Neural cell (in vitro differentiated cells): ENCODE data around the gene CFAP300. TPM values are rescaled to one million over a fixed set of nuclear protein-coding genes. Genes with fewer than 3 reads are reported as not detected.
A peak's percentile ranks its signal among the peaks of the same experiment; 100 is the strongest.

Source experiments
- H2AFZ ChIP-seq: fragments of 200-600, 300-800 bp; sonication (generic), shearing (Covaris generic); 2 replicates; pipeline ENCODE4 v1.6.0; 2014; ENCODE audit warnings: low read depth, mild to moderate bottlenecking, antibody characterized with exemption, low read length, moderate library complexity
- H3F3A ChIP-seq: fragments of 200-600 bp; shearing (Covaris generic); 2 replicates; pipeline ENCODE4 v1.6.1; 2016; ENCODE audit warnings: mild to moderate bottlenecking, moderate library complexity, mixed read lengths, antibody characterized with exemption, low read length; ENCODE audit not compliant: insufficient read depth, poor library complexity, severe bottlenecking
- H3K27ac ChIP-seq: fragments of 200-600, 300-800 bp; sonication (generic), shearing (Covaris generic); 2 replicates; pipeline ENCODE4 v1.5.1; 2014; ENCODE audit warnings: mild to moderate bottlenecking, low read length, moderate library complexity
- H3K27me3 ChIP-seq: fragments of 300-800, 200-600 bp; sonication (generic), shearing (Covaris generic); 2 replicates; pipeline ENCODE4 v1.6.0; 2014; ENCODE audit warnings: mild to moderate bottlenecking, low read depth, low read length, moderate library complexity; ENCODE audit not compliant: insufficient read depth
- H3K36me3 ChIP-seq: fragments of 300-800, 200-600 bp; sonication (generic), shearing (Covaris generic); 2 replicates; pipeline ENCODE4 v1.5.1; 2014; ENCODE audit warnings: mild to moderate bottlenecking, antibody characterized with exemption, low read length, moderate library complexity; ENCODE audit not compliant: insufficient read depth
- H3K4me2 ChIP-seq: fragments of 300-800, 200-600 bp; sonication (generic), shearing (Covaris generic); 2 replicates; pipeline ENCODE4 v1.6.0; 2014; ENCODE audit warnings: mild to moderate bottlenecking, low read length
- H3K4me3 ChIP-seq: fragments of 300-800, 200-600 bp; sonication (generic), shearing (Covaris generic); 2 replicates; pipeline ENCODE4 v1.5.1; 2014; ENCODE audit warnings: mild to moderate bottlenecking, low read length, moderate library complexity
- H3K79me2 ChIP-seq: fragments of 200-600 bp; shearing (Covaris generic); replicated peaks from 2 replicates; pipeline ENCODE4 v1.6.0; 2014; ENCODE audit warnings: mild to moderate bottlenecking, low read length, moderate library complexity; ENCODE audit not compliant: insufficient read depth
- H3K9ac ChIP-seq: fragments of 300-800, 200-600 bp; sonication (generic), shearing (Covaris generic); 2 replicates; pipeline ENCODE4 v1.6.1; 2016; ENCODE audit warnings: mild to moderate bottlenecking, low read length, mixed read lengths
- H3K9me2 ChIP-seq: fragments of 200-600 bp; shearing (Covaris generic); 2 replicates; pipeline ENCODE4 v1.6.1; 2016; ENCODE audit warnings: mild to moderate bottlenecking, low read length, mixed read lengths; ENCODE audit not compliant: insufficient read depth
- H3K9me3 ChIP-seq: fragments of 200-600, 300-800 bp; sonication (generic), shearing (Covaris generic); 2 replicates; pipeline ENCODE4 v1.6.1; 2016; ENCODE audit warnings: mild to moderate bottlenecking, mixed run types, low read length, moderate library complexity, mixed read lengths
- H4K20me1 ChIP-seq: fragments of 200-600 bp; shearing (Covaris generic); 2 replicates; pipeline ENCODE4 v1.6.1; 2016; ENCODE audit warnings: mild to moderate bottlenecking, mixed run types; ENCODE audit not compliant: insufficient read depth
- EP300 ChIP-seq: fragments of 450-650 bp; conservative IDR thresholded peaks from 2 replicates; pipeline ENCODE4 v1.6.1; 2014; ENCODE audit warnings: antibody characterized with exemption, mild to moderate bottlenecking, moderate library complexity; ENCODE audit not compliant: poor library complexity, severe bottlenecking
- EZH2 ChIP-seq: fragments of 200-600, 300-800 bp; shearing (Covaris generic), sonication (generic); IDR thresholded peaks from 2 replicates; pipeline ENCODE4 v1.6.1; 2014; ENCODE audit warnings: antibody characterized with exemption, low read length, borderline replicate concordance, mild to moderate bottlenecking; ENCODE audit not compliant: insufficient read depth, poor library complexity, severe bottlenecking
- MXI1 ChIP-seq: fragments of 450-650 bp; conservative IDR thresholded peaks from 2 replicates; pipeline ENCODE4 v1.6.1; 2014; ENCODE audit warnings: antibody characterized with exemption, mild to moderate bottlenecking; ENCODE audit not compliant: poor library complexity, severe bottlenecking
- POLR2AphosphoS5 ChIP-seq: IDR thresholded peaks from 2 replicates; pipeline ENCODE4 v1.6.1; 2012
- RAD21 ChIP-seq: fragments of 450-650 bp; conservative IDR thresholded peaks from 2 replicates; pipeline ENCODE4 v1.6.1; 2014; ENCODE audit warnings: antibody characterized with exemption, mild to moderate bottlenecking, moderate library complexity
- SMC3 ChIP-seq: fragments of 450-650 bp; conservative IDR thresholded peaks from 2 replicates; pipeline ENCODE4 v1.6.1; 2014; ENCODE audit warnings: antibody characterized with exemption, mild to moderate bottlenecking, moderate library complexity; ENCODE audit not compliant: poor library complexity
- TAF1 ChIP-seq: IDR thresholded peaks from 2 replicates; pipeline ENCODE4 v1.6.1; 2012; ENCODE audit warnings: low read depth
- polyA minus RNA-seq: library from RNA; depleted of rRNA, polyadenylated mRNA; stranded (reverse); fragments of >200 nt; gene quantifications from 2 replicates; pipeline ENCODE4 v1.2.3, GENCODE V29; 2014
- polyA plus RNA-seq: library from polyadenylated mRNA; depleted of rRNA; stranded (reverse); fragments of >200 nt; gene quantifications from 2 replicates; pipeline ENCODE4 v1.2.3, GENCODE V29; 2014
- TF ChIP-seq, protein P1 (sequence below): fragments of 450-650 bp; IDR thresholded peaks from 2 replicates; pipeline ENCODE4 v1.5.1; 2014; ENCODE audit warnings: antibody characterized with exemption, mild to moderate bottlenecking, moderate library complexity; ENCODE audit not compliant: poor library complexity, severe bottlenecking
- TF ChIP-seq, protein P2 (sequence below): IDR thresholded peaks from 2 replicates; pipeline ENCODE4 v1.6.1; 2012; ENCODE audit warnings: borderline replicate concordance

CFAP300 gene
- polyA plus RNA-seq (not detected in 2 replicates), polyA minus RNA-seq (not detected in 2 replicates)

DNA sequence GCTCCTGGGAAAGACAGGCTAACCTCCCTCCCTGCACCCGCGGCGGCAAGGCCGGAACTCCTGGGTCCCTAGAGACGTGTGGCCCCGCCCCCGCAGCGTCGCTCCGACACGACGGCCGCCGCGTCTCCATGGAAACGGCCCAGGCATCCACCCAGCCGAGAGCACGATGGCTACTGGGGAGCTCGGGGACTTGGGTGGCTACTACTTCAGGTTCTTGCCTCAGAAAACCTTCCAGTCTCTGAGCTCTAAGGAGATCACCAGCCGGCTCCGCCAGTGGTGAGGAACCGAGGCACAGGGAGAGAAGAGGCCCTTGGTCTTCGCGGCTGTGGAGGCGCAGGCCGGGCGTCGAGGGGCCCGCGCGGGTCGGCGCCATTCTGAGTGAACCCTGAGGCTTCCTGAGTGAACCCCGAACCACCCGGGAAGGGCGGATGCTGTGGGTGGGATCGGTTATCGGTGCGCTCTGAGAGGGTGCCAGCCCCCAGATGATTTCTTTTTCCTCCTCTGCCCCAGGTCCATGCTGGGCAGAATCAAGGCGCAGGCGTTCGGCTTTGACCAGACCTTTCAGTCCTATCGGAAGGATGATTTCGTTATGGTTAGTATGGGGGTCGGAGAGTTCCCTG lies at the start of gene CFAP300:
TSS of gene CFAP300 (plus strand) at position 133 of the 620 bp plus-strand sequence. CDS start at position 167, 34 bp downstream.
- no peaks in the 10 kb centered on the region for H3K9me3 ChIP-seq
- no peak within 1 kb of the TSS for H3K27ac ChIP-seq
- H3K79me2 ChIP-seq, result no peaks in the 10 kb centered on the region
- no peaks in the 10 kb centered on the region for H3F3A ChIP-seq
- no peak within 1 kb of the TSS for H3K4me2 ChIP-seq
- no peak for TF ChIP-seq EP300
- TF ChIP-seq MXI1, result no peak
- TF ChIP-seq RAD21, result no peak
- no peak for TF ChIP-seq POLR2AphosphoS5
- TF ChIP-seq TAF1, result no peak
- TF ChIP-seq, protein P1, sequence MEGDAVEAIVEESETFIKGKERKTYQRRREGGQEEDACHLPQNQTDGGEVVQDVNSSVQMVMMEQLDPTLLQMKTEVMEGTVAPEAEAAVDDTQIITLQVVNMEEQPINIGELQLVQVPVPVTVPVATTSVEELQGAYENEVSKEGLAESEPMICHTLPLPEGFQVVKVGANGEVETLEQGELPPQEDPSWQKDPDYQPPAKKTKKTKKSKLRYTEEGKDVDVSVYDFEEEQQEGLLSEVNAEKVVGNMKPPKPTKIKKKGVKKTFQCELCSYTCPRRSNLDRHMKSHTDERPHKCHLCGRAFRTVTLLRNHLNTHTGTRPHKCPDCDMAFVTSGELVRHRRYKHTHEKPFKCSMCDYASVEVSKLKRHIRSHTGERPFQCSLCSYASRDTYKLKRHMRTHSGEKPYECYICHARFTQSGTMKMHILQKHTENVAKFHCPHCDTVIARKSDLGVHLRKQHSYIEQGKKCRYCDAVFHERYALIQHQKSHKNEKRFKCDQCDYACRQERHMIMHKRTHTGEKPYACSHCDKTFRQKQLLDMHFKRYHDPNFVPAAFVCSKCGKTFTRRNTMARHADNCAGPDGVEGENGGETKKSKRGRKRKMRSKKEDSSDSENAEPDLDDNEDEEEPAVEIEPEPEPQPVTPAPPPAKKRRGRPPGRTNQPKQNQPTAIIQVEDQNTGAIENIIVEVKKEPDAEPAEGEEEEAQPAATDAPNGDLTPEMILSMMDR, result no peak
- TF ChIP-seq, protein P2, sequence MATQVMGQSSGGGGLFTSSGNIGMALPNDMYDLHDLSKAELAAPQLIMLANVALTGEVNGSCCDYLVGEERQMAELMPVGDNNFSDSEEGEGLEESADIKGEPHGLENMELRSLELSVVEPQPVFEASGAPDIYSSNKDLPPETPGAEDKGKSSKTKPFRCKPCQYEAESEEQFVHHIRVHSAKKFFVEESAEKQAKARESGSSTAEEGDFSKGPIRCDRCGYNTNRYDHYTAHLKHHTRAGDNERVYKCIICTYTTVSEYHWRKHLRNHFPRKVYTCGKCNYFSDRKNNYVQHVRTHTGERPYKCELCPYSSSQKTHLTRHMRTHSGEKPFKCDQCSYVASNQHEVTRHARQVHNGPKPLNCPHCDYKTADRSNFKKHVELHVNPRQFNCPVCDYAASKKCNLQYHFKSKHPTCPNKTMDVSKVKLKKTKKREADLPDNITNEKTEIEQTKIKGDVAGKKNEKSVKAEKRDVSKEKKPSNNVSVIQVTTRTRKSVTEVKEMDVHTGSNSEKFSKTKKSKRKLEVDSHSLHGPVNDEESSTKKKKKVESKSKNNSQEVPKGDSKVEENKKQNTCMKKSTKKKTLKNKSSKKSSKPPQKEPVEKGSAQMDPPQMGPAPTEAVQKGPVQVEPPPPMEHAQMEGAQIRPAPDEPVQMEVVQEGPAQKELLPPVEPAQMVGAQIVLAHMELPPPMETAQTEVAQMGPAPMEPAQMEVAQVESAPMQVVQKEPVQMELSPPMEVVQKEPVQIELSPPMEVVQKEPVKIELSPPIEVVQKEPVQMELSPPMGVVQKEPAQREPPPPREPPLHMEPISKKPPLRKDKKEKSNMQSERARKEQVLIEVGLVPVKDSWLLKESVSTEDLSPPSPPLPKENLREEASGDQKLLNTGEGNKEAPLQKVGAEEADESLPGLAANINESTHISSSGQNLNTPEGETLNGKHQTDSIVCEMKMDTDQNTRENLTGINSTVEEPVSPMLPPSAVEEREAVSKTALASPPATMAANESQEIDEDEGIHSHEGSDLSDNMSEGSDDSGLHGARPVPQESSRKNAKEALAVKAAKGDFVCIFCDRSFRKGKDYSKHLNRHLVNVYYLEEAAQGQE, result no peak
- TF ChIP-seq EZH2, result no peak
- TF ChIP-seq SMC3, result no peak
- H3K4me3 ChIP-seq, result peak within 1 kb of the TSS; percentile 54
- H4K20me1 ChIP-seq, result no peaks in the 10 kb centered on the region
- H3K27me3 ChIP-seq, result no peaks in the 10 kb centered on the region
- H3K9me2 ChIP-seq, result no peaks in the 10 kb centered on the region
- no peak within 1 kb of the TSS for H2AFZ ChIP-seq
- H3K36me3 ChIP-seq, result no peaks in the 10 kb centered on the region
- H3K9ac ChIP-seq, result no peak within 1 kb of the TSS

GRCh38 chr11:102001657-102002338 lies 45.4 kb upstream of the CFAP300 start:
- H3K36me3 ChIP-seq, result no peaks in the 10 kb centered on the region
- H4K20me1 ChIP-seq, result no peaks in the 10 kb centered on the region
- H3K27me3 ChIP-seq, result no peaks in the 10 kb centered on the region
- no peak overlapping the region for H3K27ac ChIP-seq
- H3K4me3 ChIP-seq, result no peak overlapping the region
- H3K9me2 ChIP-seq, result no peaks in the 10 kb centered on the region
- H3F3A ChIP-seq, result no peaks in the 10 kb centered on the region
- H3K9ac ChIP-seq, result no peak overlapping the region
- no peak for TF ChIP-seq MXI1
- TF ChIP-seq, protein P2, result no peak
- no peak for TF ChIP-seq TAF1
- TF ChIP-seq RAD21, result no peak
- TF ChIP-seq POLR2AphosphoS5, result no peak
- TF ChIP-seq EZH2, result no peak
- TF ChIP-seq, protein P1, result no peak
- no peak for TF ChIP-seq SMC3
- H3K9me3 ChIP-seq, result no peaks in the 10 kb centered on the region
- no peaks in the 10 kb centered on the region for H3K79me2 ChIP-seq
- H3K4me2 ChIP-seq, result no peak overlapping the region
- H2AFZ ChIP-seq, result no peak overlapping the region
